Smooth muscle cell (in vitro differentiated cells): Measurements from ENCODE around the gene BFSP2. TPM values are rescaled to one million over a fixed set of nuclear protein-coding genes. Genes with fewer than 3 reads are reported as not detected.

Experiments used
- DNase-seq: peaks from one replicate; lab custom pipeline; 2025; ENCODE audit not compliant: unreplicated experiment; lab: John Stamatoyannopoulos, UW
- H2AFZ ChIP-seq: fragments of 200-600 bp; sonication (generic); 2 replicates; pipeline ENCODE4 v1.6.0; 2016; ENCODE audit warnings: antibody characterized with exemption, low read depth, mild to moderate bottlenecking
- H3F3A ChIP-seq: fragments of 200-600 bp; sonication (generic); 2 replicates; pipeline ENCODE4 v1.6.0; 2017; ENCODE audit warnings: antibody characterized with exemption, low read depth
- H3K27ac ChIP-seq: fragments of 200-600 bp; sonication (generic); 2 replicates; pipeline ENCODE4 v1.5.1; 2016; ENCODE audit warnings: low read depth, mild to moderate bottlenecking
- H3K27me3 ChIP-seq: fragments of 200-600 bp; sonication (generic); 2 replicates; pipeline ENCODE4 v1.6.1; 2016; ENCODE audit warnings: low read depth, mild to moderate bottlenecking
- H3K36me3 ChIP-seq: fragments of 200-600 bp; sonication (generic); 2 replicates; pipeline ENCODE4 v1.5.1; 2016; ENCODE audit warnings: low read depth
- H3K4me1 ChIP-seq: fragments of 200-600 bp; sonication (generic); 2 replicates; pipeline ENCODE4 v1.5.1; 2016; ENCODE audit warnings: low read depth
- H3K4me2 ChIP-seq: fragments of 200-600 bp; sonication (generic); 2 replicates; pipeline ENCODE4 v1.6.0; 2016; ENCODE audit warnings: mild to moderate bottlenecking
- H3K4me3 ChIP-seq: fragments of 200-600 bp; sonication (generic); 2 replicates; pipeline ENCODE4 v1.5.1; 2016; ENCODE audit warnings: mild to moderate bottlenecking
- H3K79me2 ChIP-seq: fragments of 200-600 bp; sonication (generic); 2 replicates; pipeline ENCODE4 v1.6.0; 2016; ENCODE audit warnings: low read depth, mild to moderate bottlenecking
- H3K9ac ChIP-seq: fragments of 200-600 bp; sonication (generic); 2 replicates; pipeline ENCODE4 v1.6.0; 2016; ENCODE audit warnings: low read depth
- H3K9me3 ChIP-seq: fragments of 200-600 bp; sonication (generic); replicated peaks from 2 replicates; pipeline ENCODE4 v1.5.1; 2016; ENCODE audit warnings: low read depth
- H4K20me1 ChIP-seq: fragments of 200-600 bp; sonication (generic); 2 replicates; pipeline ENCODE4 v1.6.0; 2016; ENCODE audit warnings: low read depth
- WGBS: methylation state at CpG from one replicate; pipeline ENCODE4 v1.1.7; 2016; ENCODE audit warnings: low lambda C conversion rate; 5-methylcytosine and 5-hydroxymethylcytosine counted together
- polyA plus RNA-seq: library from polyadenylated mRNA; unstranded; fragments of >200 nt; fragmentation: Nextera tagmentation; extraction: Ambion mirVana; gene quantifications from 2 replicates; pipeline ENCODE4 v1.2.1, GENCODE V29; 2016
- total RNA-seq: library from RNA; depleted of rRNA; stranded (reverse); fragments of >200 nt; gene quantifications from 2 replicates; pipeline ENCODE4 v1.2.3, GENCODE V29; 2014
- TF ChIP-seq, protein P1 (sequence below): fragments of 200-600 bp; sonication (generic); IDR thresholded peaks from 2 replicates; pipeline ENCODE4 v1.5.1; 2017; ENCODE audit warnings: borderline replicate concordance, mild to moderate bottlenecking, antibody characterized with exemption; ENCODE audit not compliant: insufficient read depth, poor library complexity, severe bottlenecking

The BFSP2 gene
- total and polyA plus RNA-seq, 2 experiments from 2014 or later: not detected

GRCh38 chr3:133379926-133380325 lies 19.9 kb upstream of the BFSP2 start:
- H3K36me3 ChIP-seq: no peaks in the 10 kb centered on the region
- TF ChIP-seq, protein P1, sequence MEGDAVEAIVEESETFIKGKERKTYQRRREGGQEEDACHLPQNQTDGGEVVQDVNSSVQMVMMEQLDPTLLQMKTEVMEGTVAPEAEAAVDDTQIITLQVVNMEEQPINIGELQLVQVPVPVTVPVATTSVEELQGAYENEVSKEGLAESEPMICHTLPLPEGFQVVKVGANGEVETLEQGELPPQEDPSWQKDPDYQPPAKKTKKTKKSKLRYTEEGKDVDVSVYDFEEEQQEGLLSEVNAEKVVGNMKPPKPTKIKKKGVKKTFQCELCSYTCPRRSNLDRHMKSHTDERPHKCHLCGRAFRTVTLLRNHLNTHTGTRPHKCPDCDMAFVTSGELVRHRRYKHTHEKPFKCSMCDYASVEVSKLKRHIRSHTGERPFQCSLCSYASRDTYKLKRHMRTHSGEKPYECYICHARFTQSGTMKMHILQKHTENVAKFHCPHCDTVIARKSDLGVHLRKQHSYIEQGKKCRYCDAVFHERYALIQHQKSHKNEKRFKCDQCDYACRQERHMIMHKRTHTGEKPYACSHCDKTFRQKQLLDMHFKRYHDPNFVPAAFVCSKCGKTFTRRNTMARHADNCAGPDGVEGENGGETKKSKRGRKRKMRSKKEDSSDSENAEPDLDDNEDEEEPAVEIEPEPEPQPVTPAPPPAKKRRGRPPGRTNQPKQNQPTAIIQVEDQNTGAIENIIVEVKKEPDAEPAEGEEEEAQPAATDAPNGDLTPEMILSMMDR: no peak
- no peaks in the 10 kb centered on the region for H4K20me1 ChIP-seq
- H3F3A ChIP-seq: no peaks in the 10 kb centered on the region
- no peaks in the 10 kb centered on the region for H3K27me3 ChIP-seq
- no peak overlapping the region for H3K4me3 ChIP-seq
- DNase-seq: no peak
- no peak overlapping the region for H3K27ac ChIP-seq
- H3K9ac ChIP-seq: no peak overlapping the region
- no peak overlapping the region for H3K4me2 ChIP-seq
- no peak overlapping the region for H2AFZ ChIP-seq
- H3K79me2 ChIP-seq: no peaks in the 10 kb centered on the region
- WGBS: 95% methylated on average over 18 of the region's 19 CpGs
- H3K9me3 ChIP-seq: no peaks in the 10 kb centered on the region
- peaks cover under 1% of the 10 kb centered on the region for H3K4me1 ChIP-seq

- H3K4me2 ChIP-seq: no peak overlapping the region
- H3K79me2 ChIP-seq: no peaks in the 10 kb centered on the region
- H3K9me3 ChIP-seq: no peaks in the 10 kb centered on the region
- no peak for DNase-seq
- no peak overlapping the region for H2AFZ ChIP-seq
- WGBS: 96% methylated on average over 16 of the region's 16 CpGs
- TF ChIP-seq, protein P1: no peak
- H3K4me1 ChIP-seq: no peaks in the 10 kb centered on the region
- H4K20me1 ChIP-seq: no peaks in the 10 kb centered on the region
- no peak overlapping the region for H3K4me3 ChIP-seq
- H3K9ac ChIP-seq: no peak overlapping the region
- H3K36me3 ChIP-seq: no peaks in the 10 kb centered on the region
- no peak overlapping the region for H3K27ac ChIP-seq
- no peaks in the 10 kb centered on the region for H3K27me3 ChIP-seq
- H3F3A ChIP-seq: no peaks in the 10 kb centered on the region
These were observed 19.2 kb upstream of the BFSP2 start for GRCh38 chr3:133380481-133381225.

DNA sequence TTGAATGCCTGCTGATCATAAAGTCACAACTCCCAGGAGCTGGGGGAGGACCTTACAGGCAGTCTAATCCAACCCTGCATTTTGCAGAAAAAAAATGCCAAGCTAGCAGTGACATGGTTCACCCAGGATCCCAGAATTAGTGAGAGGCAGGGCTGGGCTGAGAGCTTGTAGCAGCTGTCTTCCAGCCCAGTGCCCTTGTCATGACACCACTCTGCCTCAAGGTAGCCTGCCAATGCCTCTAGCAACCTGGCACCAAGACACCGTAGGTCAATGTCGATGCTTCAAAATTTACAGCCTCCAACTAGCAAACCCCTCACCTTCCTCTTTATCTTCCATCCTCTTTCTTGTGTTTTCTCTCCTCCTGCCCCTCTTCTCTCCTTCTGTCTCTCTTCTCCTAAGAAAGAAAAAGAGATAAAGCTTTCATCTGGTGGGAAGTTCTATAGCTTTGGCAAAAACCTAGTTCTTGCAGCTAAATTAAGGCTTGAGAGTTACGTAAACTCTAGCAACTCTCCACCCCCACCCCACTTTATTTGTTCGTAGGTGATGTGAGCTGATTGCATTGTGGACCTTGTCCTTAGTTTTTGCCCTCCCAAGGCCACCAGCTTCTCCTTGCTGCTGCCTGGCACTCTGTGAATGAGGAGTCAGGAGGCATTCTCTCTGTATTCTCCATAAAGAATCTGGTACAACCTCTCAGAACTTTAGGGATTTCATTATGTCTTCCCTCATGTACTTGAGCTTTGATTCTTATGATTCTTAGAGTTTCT lies 18.3 kb upstream of the BFSP2 start:
- no peak overlapping the region for H3K4me3 ChIP-seq
- H3K9ac ChIP-seq: no peak overlapping the region
- no peak overlapping the region for H2AFZ ChIP-seq
- H3K79me2 ChIP-seq: no peaks in the 10 kb centered on the region
- H3K9me3 ChIP-seq: no peaks in the 10 kb centered on the region
- no peaks in the 10 kb centered on the region for H3K27me3 ChIP-seq
- no peak overlapping the region for H3K4me2 ChIP-seq
- H3K4me1 ChIP-seq: no peaks in the 10 kb centered on the region
- no peak for DNase-seq
- H4K20me1 ChIP-seq: no peaks in the 10 kb centered on the region
- WGBS: 93% methylated on average over 4 of the region's 4 CpGs
- TF ChIP-seq, protein P1: no peak
- H3F3A ChIP-seq: no peaks in the 10 kb centered on the region
- H3K27ac ChIP-seq: no peak overlapping the region
- H3K36me3 ChIP-seq: no peaks in the 10 kb centered on the region
